ENCODE data around the gene UBASH3B. TPM values are rescaled to one million over a fixed set of nuclear protein-coding genes. Genes with fewer than 3 reads are reported as not detected.

The UBASH3B gene
- total RNA-seq, 1 experiment from 2014 or later: 10.3 TPM

GRCh38 chr11:122799406-122800105 is 144.0 kb downstream of the UBASH3B start:
- no peak overlapping the region for H3K27ac Mint-ChIP-seq (ENCODE audit: low read depth, unreplicated experiment)
- POLR2A ChIA-PET: no interaction called here
- BruUV-seq (replicated peaks): no TSS peak
- no peak for DNase-seq (ENCODE audit: unreplicated experiment)
- no peak for TF ChIP-seq CTCF (IDR thresholded peaks at IDR 0.05; ENCODE audit: unreplicated experiment)
- intact Hi-C loops (cut with micrococcal nuclease): loop anchor here (5.0 kb wide), 3 partner anchors 217 to 263 kb away; partner anchors contain the start of gene HSPA8
- CTCF ChIA-PET: interaction anchor here (0.7 to 20.5 kb wide), 4 partner anchors 8 to 221 kb away, joined by 3 to 404 read pairs (median 4); no protein-coding TSS in a partner anchor
- no peak overlapping the region for H3K4me3 Mint-ChIP-seq (ENCODE audit: unreplicated experiment)
- peaks cover 33% of the 10 kb centered on the region for H3K4me1 Mint-ChIP-seq (ENCODE audit: insufficient read depth, unreplicated experiment)
- H3K27me3 Mint-ChIP-seq (ENCODE audit: insufficient read depth, unreplicated experiment): no peaks in the 10 kb centered on the region
- no peaks in the 10 kb centered on the region for H3K36me3 Mint-ChIP-seq (ENCODE audit: insufficient read depth, unreplicated experiment)
- no peaks in the 10 kb centered on the region for H3K9me3 Mint-ChIP-seq (ENCODE audit: unreplicated experiment)

- no peak for TF ChIP-seq CTCF (IDR thresholded peaks at IDR 0.05; ENCODE audit: unreplicated experiment)
- peak overlapping the region; percentile 97 for H3K27ac Mint-ChIP-seq (ENCODE audit: low read depth, unreplicated experiment)
- DNase-seq (ENCODE audit: unreplicated experiment): no peak
- no peaks in the 10 kb centered on the region for H3K36me3 Mint-ChIP-seq (ENCODE audit: insufficient read depth, unreplicated experiment)
- H3K4me1 Mint-ChIP-seq (ENCODE audit: insufficient read depth, unreplicated experiment): peaks cover 33% of the 10 kb centered on the region
- no peaks in the 10 kb centered on the region for H3K27me3 Mint-ChIP-seq (ENCODE audit: insufficient read depth, unreplicated experiment)
- CTCF ChIA-PET: interaction anchor here (0.9 to 1.9 kb wide), 2 partner anchors 11 to 220 kb away, joined by 3 to 15 read pairs; no protein-coding TSS in a partner anchor
- peak overlapping the region; percentile 55 for H3K4me3 Mint-ChIP-seq (ENCODE audit: unreplicated experiment)
- BruUV-seq (replicated peaks): TSS peak; percentile 89
- no peaks in the 10 kb centered on the region for H3K9me3 Mint-ChIP-seq (ENCODE audit: unreplicated experiment)
- intact Hi-C loops (cut with micrococcal nuclease): loop anchor here (5.0 kb wide), 2 partner anchors 221 to 259 kb away; partner anchors contain the start of gene HSPA8
- POLR2A ChIA-PET: interaction anchor here (0.9 to 2.7 kb wide), 4 partner anchors 11 to 54 kb away, joined by 3 to 16 read pairs (median 6); no protein-coding TSS in a partner anchor
Measured at GRCh38 chr11:122802876-122803275, 147.4 kb downstream of the UBASH3B start.

DNA sequence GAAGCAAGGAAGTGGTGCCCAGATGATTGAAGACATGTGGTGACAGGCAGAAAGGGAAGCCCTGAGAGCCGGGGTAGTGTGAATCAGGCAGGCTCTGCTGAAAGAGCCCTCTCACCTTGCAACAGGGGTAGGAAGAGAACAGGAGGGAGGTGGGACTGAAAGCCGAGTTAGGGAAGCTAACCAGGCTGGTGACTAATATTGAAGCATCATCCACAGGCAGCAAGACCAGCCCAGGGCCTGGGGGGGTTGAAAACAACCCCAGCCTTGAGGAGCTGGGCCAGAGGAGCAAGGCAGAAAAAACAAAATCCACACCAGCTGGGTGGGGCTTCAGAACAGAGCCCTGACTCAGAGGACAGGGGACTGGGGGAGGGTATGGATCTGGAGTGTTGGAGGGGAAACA is 147.8 kb downstream of the UBASH3B start:
- peak; percentile 95 for DNase-seq (ENCODE audit: unreplicated experiment)
- peak overlapping the region; percentile 97 for H3K27ac Mint-ChIP-seq (ENCODE audit: low read depth, unreplicated experiment)
- POLR2A ChIA-PET: interaction anchor here (0.7 to 2.7 kb wide), 8 partner anchors 11 to 259 kb away, joined by 3 to 16 read pairs (median 5); partner anchors contain the start of genes HSPA8 and UBASH3B
- TF ChIP-seq CTCF (IDR thresholded peaks at IDR 0.05; ENCODE audit: unreplicated experiment): no peak
- CTCF ChIA-PET: interaction anchor here (0.7 to 5.9 kb wide), 4 partner anchors 11 to 220 kb away, joined by 3 to 26 read pairs (median 10); no protein-coding TSS in a partner anchor
- peak overlapping the region; percentile 55 for H3K4me3 Mint-ChIP-seq (ENCODE audit: unreplicated experiment)
- H3K9me3 Mint-ChIP-seq (ENCODE audit: unreplicated experiment): no peaks in the 10 kb centered on the region
- intact Hi-C loops (cut with micrococcal nuclease): loop anchor here (5.0 kb wide), 2 partner anchors 221 to 259 kb away; partner anchors contain the start of gene HSPA8
- no peaks in the 10 kb centered on the region for H3K27me3 Mint-ChIP-seq (ENCODE audit: insufficient read depth, unreplicated experiment)
- peaks cover 36% of the 10 kb centered on the region for H3K4me1 Mint-ChIP-seq (ENCODE audit: insufficient read depth, unreplicated experiment)
- no TSS peak for BruUV-seq (replicated peaks)
- no peaks in the 10 kb centered on the region for H3K36me3 Mint-ChIP-seq (ENCODE audit: insufficient read depth, unreplicated experiment)

GRCh38 chr11:122803716-122804115 is 148.2 kb downstream of the UBASH3B start:
- ChIA-PET POLR2A (interaction anchor here (0.7 to 2.7 kb wide), 11 partner anchors 10 to 258 kb away, joined by 3 to 16 read pairs (median 5); partner anchors contain the start of genes HSPA8 and UBASH3B), CTCF (interaction anchor here (0.6 to 5.9 kb wide), 6 partner anchors 10 to 259 kb away, joined by 3 to 26 read pairs (median 4); no protein-coding TSS in a partner anchor)
- intact Hi-C loops (cut with micrococcal nuclease): loop anchor here (5.0 kb wide), 2 partner anchors 221 to 259 kb away; partner anchors contain the start of gene HSPA8
- no peak for TF ChIP-seq CTCF (IDR thresholded peaks at IDR 0.05; ENCODE audit: unreplicated experiment)
- peak; percentile 80 for DNase-seq (ENCODE audit: unreplicated experiment)
- Mint-ChIP-seq H3K27ac (ENCODE audit: low read depth, unreplicated experiment) (peak overlapping the region; percentile 97), H3K4me3 (ENCODE audit: unreplicated experiment) (peak overlapping the region; percentile 55), H3K9me3 (ENCODE audit: unreplicated experiment) (no peaks in the 10 kb centered on the region), H3K4me1 (ENCODE audit: insufficient read depth, unreplicated experiment) (peaks cover 40% of the 10 kb centered on the region), H3K27me3 (ENCODE audit: insufficient read depth, unreplicated experiment) (no peaks in the 10 kb centered on the region), H3K36me3 (ENCODE audit: insufficient read depth, unreplicated experiment) (no peaks in the 10 kb centered on the region)
- no TSS peak for BruUV-seq (replicated peaks)
